ENCODE results near the gene TWF2. TPM values are rescaled to one million over a fixed set of nuclear protein-coding genes. Genes with fewer than 3 reads are reported as not detected.

The TWF2 gene
- total and polyA plus RNA-seq, 2 of the 4 experiments (the other 2 are of a cell fraction): 111 to 145 TPM

DNA sequence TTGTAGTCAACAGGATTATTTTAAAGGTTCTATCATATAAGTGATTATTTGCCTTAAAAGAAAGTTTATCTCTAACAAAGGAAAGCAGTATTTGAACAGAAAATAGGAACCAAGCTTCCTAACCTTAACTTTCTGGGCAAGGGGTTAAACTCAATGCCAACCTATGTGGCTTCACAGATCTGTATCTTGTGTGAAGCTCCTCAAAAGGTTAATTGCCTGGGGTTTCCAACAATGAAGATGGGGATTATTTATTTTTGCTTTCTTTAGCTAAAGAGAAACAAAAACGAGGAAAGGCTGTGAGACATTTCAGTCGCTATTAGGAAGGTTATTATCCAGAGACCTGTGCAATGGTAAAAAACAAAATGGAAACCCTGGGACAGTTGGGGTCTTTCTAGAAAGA lies 40.6 kb upstream of the TWF2 start:
- DNase-seq (no peak), ATAC-seq (ENCODE audit: low read depth) (no peak)
- Histone ChIP-seq H4K8ac (ENCODE audit: low read depth in 2 of 2, low read length in 2 of 2) (peak overlapping the region; percentile 87 to 92; a peak in 2 of 4 replicates), H4K5ac (ENCODE audit: low read depth, low read length) (no peak overlapping the region), H3K36me3 (ENCODE audit: control insufficient read depth, insufficient read depth, low read length) (peaks cover 2% of the 10 kb centered on the region; the same call in 1 of the 2 replicates), H3K27ac (ENCODE audit: insufficient read depth, low read length) (no peak overlapping the region), H2AK9ac (replicated peaks; ENCODE audit: low read depth, low read length, poor library complexity) (no peak overlapping the region), H3K9ac (ENCODE audit: low read depth, low read length) (no peak overlapping the region), H3K14ac (replicated peaks; ENCODE audit: low read depth, low read length) (no peak overlapping the region), H4K91ac (ENCODE audit: insufficient read depth, low read depth, low read length) (peak overlapping the region; percentile 50; the same call in 1 of the 2 replicates), H3K79me1 (ENCODE audit: low read depth in 1 of 2, low read length in 2 of 2) (peaks cover 6 to 18% of the 10 kb centered on the region in 2 experiments; a peak in 3 of 4 replicates), H3K56ac (ENCODE audit: extremely low read depth, insufficient read depth, low read length) (no peak overlapping the region), H3K4me1 (ENCODE audit: control insufficient read depth, insufficient read depth, low read length) (peaks cover 12% of the 10 kb centered on the region), H3K9me3 (ENCODE audit: control insufficient read depth, insufficient read depth, low read length) (no peaks in the 10 kb centered on the region), H2AK5ac (ENCODE audit: low read depth, low read length) (peak overlapping the region; percentile 80), H4K20me1 (ENCODE audit: insufficient read depth, low read length) (peaks cover 31% of the 10 kb centered on the region), H2BK20ac (ENCODE audit: low read depth, low read length) (no peak overlapping the region), H3K4me2 (ENCODE audit: low read depth, low read length) (peak overlapping the region; percentile 84; the same call in 1 of the 2 replicates), H2BK5ac (ENCODE audit: low read depth, low read length, poor library complexity, severe bottlenecking) (no peak overlapping the region), H3K4ac (ENCODE audit: low read depth, low read length) (peak overlapping the region; percentile 93; the same call in 1 of the 2 replicates), H3K9me1 (ENCODE audit: insufficient read depth, low read length) (peaks cover 12% of the 10 kb centered on the region; the same call in 1 of the 2 replicates), H3K4me3 (ENCODE audit: insufficient read depth, low read depth, low read length) (peak overlapping the region; percentile 97; the same call in 1 of the 2 replicates), H2BK120ac (ENCODE audit: low read depth, low read length) (no peak overlapping the region), H3K27me3 (ENCODE audit: control insufficient read depth, insufficient read depth, low read length) (no peaks in the 10 kb centered on the region), H2BK15ac (ENCODE audit: low read depth, low read length) (no peak overlapping the region), H2AFZ (replicated peaks; ENCODE audit: low read length, poor library complexity) (no peak overlapping the region), H3K23ac (ENCODE audit: low read depth, low read length) (peak overlapping the region; percentile 87; the same call in 1 of the 2 replicates), H3K18ac (ENCODE audit: low read depth, low read length) (no peak overlapping the region)
- intact Hi-C loops (cut with micrococcal nuclease) (loop anchor here (5.0 kb wide), 1 partner anchor 42 kb away; the partner anchor contains the start of gene TWF2), in situ Hi-C loops (cut with MboI; ENCODE audit: low sequenced_read_pairs) (no loop called here), dilution Hi-C loops (cut with HindIII; ENCODE audit: low sequenced_read_pairs, unreplicated experiment) (no loop called here)
- ChIA-PET POLR2A (ENCODE audit: unreplicated experiment) (no interaction called here), CTCF (no interaction called here)
- BruUV-seq (replicated peaks): no TSS peak
- WGBS, 2 experiments (ENCODE audit: extremely low coverage in 2 of 2, insufficient read length in 1 of 2): no CpG with 5 or more reads among the region's 2 CpGs
- TF ChIP-seq MAZ (IDR thresholded peaks at IDR 0.05; ENCODE audit: borderline replicate concordance, low read depth, low read length) (no peak), RFX5 (IDR thresholded peaks at IDR 0.05; ENCODE audit: low read depth, low read length) (no peak), BHLHE40 (IDR thresholded peaks at IDR 0.05; ENCODE audit: low read depth, low read length) (no peak), CEBPB (IDR thresholded peaks at IDR 0.05; ENCODE audit: low read depth, low read length) (no peak), CHD1 (IDR thresholded peaks at IDR 0.05; ENCODE audit: low read depth, low read length) (no peak), POLR2A (IDR thresholded peaks at IDR 0.05; ENCODE audit: low read depth, low read length) (no peak), NFE2L2 (IDR thresholded peaks at IDR 0.05; ENCODE audit: low read depth, low read length) (no peak), MXI1 (IDR thresholded peaks at IDR 0.05; ENCODE audit: borderline replicate concordance, low read depth, low read length) (no peak)
- TF ChIP-seq, protein P1, sequence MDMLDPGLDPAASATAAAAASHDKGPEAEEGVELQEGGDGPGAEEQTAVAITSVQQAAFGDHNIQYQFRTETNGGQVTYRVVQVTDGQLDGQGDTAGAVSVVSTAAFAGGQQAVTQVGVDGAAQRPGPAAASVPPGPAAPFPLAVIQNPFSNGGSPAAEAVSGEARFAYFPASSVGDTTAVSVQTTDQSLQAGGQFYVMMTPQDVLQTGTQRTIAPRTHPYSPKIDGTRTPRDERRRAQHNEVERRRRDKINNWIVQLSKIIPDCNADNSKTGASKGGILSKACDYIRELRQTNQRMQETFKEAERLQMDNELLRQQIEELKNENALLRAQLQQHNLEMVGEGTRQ (IDR thresholded peaks at IDR 0.05; ENCODE audit: low read depth, low read length): no peak
